MCF 10A (cell line): ENCODE results near the gene ZCCHC10. TPM values are rescaled to one million over a fixed set of nuclear protein-coding genes. Genes with fewer than 3 reads are reported as not detected.
A peak's percentile ranks its signal among the peaks of the same experiment; 100 is the strongest.

Experiments
- BruUV-seq: library from RNA; stranded (reverse); fragments of 400-500 nt; replicated peaks from 2 replicates; lab custom pipeline; 2021; lab: Mats Ljungman, UMichigan
- CTCF ChIA-PET: fragments of 300-600 bp; sonication (Branson Sonifier 250); formaldehyde crosslinking; extraction: SDS; loops from one replicate; lab custom pipeline; 2021; ENCODE audit warnings: antibody characterized with exemption, inconsistent platforms; lab: Yijun Ruan, JAX
- POLR2A ChIA-PET: fragments of 300-600, 350-650 bp; sonication (Branson Sonifier 250); formaldehyde crosslinking; extraction: SDS; loops from one replicate; lab custom pipeline; 2020; ENCODE audit warnings: antibody characterized with exemption, inconsistent platforms; lab: Yijun Ruan, JAX
- DNase-seq: peaks from one replicate; pipeline ENCODE4 v3.0.0-alpha.2; 2018; ENCODE audit not compliant: unreplicated experiment
- H3K27ac Mint-ChIP-seq: one replicate; pipeline ENCODE4 v1.8.0; 2022; ENCODE audit warnings: mild to moderate bottlenecking, low read depth, mixed read lengths; ENCODE audit not compliant: unreplicated experiment
- H3K27me3 Mint-ChIP-seq: one replicate; pipeline ENCODE4 v1.8.0; 2022; ENCODE audit warnings: mixed read lengths; ENCODE audit not compliant: insufficient read depth, unreplicated experiment
- H3K36me3 Mint-ChIP-seq: one replicate; pipeline ENCODE4 v1.8.0; 2022; ENCODE audit warnings: mild to moderate bottlenecking, moderate library complexity, mixed read lengths; ENCODE audit not compliant: insufficient read depth, unreplicated experiment
- H3K4me1 Mint-ChIP-seq: one replicate; pipeline ENCODE4 v1.8.0; 2022; ENCODE audit warnings: mixed read lengths; ENCODE audit not compliant: insufficient read depth, unreplicated experiment
- H3K4me3 Mint-ChIP-seq: one replicate; pipeline ENCODE4 v1.8.0; 2022; ENCODE audit warnings: mild to moderate bottlenecking, moderate library complexity, mixed read lengths; ENCODE audit not compliant: unreplicated experiment
- H3K9me3 Mint-ChIP-seq: one replicate; pipeline ENCODE4 v1.8.0; 2022; ENCODE audit warnings: mixed read lengths; ENCODE audit not compliant: unreplicated experiment
- intact Hi-C: fragments of 100-400 bp; cut with micrococcal nuclease; formaldehyde crosslinking; loops from 2 replicates; pipeline ENCODE4 v1.14.1; 2022
- total RNA-seq: library from RNA; stranded (reverse); gene quantifications from 2 replicates; pipeline ENCODE4 v1.2.3, GENCODE V29; 2022
- TF ChIP-seq, protein P1 (sequence below): fragments of 200-600 bp; IDR thresholded peaks from one replicate; pipeline ENCODE4 v1.8.0; 2022; ENCODE audit warnings: antibody characterized with exemption, mild to moderate bottlenecking; ENCODE audit not compliant: unreplicated experiment

ZCCHC10 gene
- total RNA-seq, 1 experiment from 2014 or later = 35.0 TPM

- H3K4me1 Mint-ChIP-seq = peaks cover 21% of the 10 kb centered on the region
- intact Hi-C loops = no loop called here
- H3K9me3 Mint-ChIP-seq = no peaks in the 10 kb centered on the region
- ChIA-PET POLR2A (interaction anchor here (0.5 to 0.7 kb wide), 2 partner anchors 14 to 103 kb away, joined by 3 to 4 read pairs; partner anchors contain the start of gene HSPA4), CTCF (no interaction called here)
- no peak for DNase-seq
- TF ChIP-seq, protein P1, sequence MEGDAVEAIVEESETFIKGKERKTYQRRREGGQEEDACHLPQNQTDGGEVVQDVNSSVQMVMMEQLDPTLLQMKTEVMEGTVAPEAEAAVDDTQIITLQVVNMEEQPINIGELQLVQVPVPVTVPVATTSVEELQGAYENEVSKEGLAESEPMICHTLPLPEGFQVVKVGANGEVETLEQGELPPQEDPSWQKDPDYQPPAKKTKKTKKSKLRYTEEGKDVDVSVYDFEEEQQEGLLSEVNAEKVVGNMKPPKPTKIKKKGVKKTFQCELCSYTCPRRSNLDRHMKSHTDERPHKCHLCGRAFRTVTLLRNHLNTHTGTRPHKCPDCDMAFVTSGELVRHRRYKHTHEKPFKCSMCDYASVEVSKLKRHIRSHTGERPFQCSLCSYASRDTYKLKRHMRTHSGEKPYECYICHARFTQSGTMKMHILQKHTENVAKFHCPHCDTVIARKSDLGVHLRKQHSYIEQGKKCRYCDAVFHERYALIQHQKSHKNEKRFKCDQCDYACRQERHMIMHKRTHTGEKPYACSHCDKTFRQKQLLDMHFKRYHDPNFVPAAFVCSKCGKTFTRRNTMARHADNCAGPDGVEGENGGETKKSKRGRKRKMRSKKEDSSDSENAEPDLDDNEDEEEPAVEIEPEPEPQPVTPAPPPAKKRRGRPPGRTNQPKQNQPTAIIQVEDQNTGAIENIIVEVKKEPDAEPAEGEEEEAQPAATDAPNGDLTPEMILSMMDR = no peak
- BruUV-seq = no TSS peak
- H3K27ac Mint-ChIP-seq = no peak overlapping the region
- no peaks in the 10 kb centered on the region for H3K27me3 Mint-ChIP-seq
- no peak overlapping the region for H3K4me3 Mint-ChIP-seq
- H3K36me3 Mint-ChIP-seq = peaks cover 56% of the 10 kb centered on the region
These were observed 39.7 kb upstream of the ZCCHC10 start for GRCh38 chr5:133066045-133066444.

DNA sequence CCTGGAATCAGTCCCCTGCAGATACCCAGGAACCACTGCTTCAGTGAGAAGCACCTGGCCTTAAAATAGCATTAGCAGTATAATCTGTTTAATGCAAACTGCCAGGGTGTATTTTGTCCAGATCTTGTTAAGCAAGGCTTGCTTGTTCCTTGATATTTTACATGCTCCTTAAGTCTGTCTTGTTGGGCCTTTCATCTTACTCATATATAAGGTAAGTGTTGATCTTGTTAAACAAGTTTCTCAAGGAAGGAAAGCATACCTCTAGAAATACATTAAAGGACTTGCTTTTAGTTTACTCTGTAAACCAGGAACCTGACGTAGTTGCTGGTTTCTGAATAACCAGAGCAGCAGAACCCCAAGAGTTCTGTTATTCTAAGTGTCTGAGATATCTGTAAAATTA, 39.1 kb upstream of the ZCCHC10 start:
- TF ChIP-seq, protein P1 = no peak
- H3K4me1 Mint-ChIP-seq = peaks cover 21% of the 10 kb centered on the region
- DNase-seq = no peak
- no peak overlapping the region for H3K27ac Mint-ChIP-seq
- H3K27me3 Mint-ChIP-seq = no peaks in the 10 kb centered on the region
- CTCF ChIA-PET = no interaction called here
- POLR2A ChIA-PET = interaction anchor here (0.5 to 1.4 kb wide), 3 partner anchors 10 to 103 kb away, joined by 3 to 6 read pairs (median 4); partner anchors contain the start of gene HSPA4
- intact Hi-C loops = no loop called here
- no peak overlapping the region for H3K4me3 Mint-ChIP-seq
- no TSS peak for BruUV-seq
- H3K9me3 Mint-ChIP-seq = no peaks in the 10 kb centered on the region
- peaks cover 50% of the 10 kb centered on the region for H3K36me3 Mint-ChIP-seq

- BruUV-seq = no TSS peak
- H3K9me3 Mint-ChIP-seq = no peaks in the 10 kb centered on the region
- no peak overlapping the region for H3K4me3 Mint-ChIP-seq
- intact Hi-C loops = no loop called here
- POLR2A ChIA-PET = interaction anchor here (0.6 to 4.6 kb wide), 5 partner anchors 8 to 222 kb away, joined by 3 to 26 read pairs (median 3); partner anchors contain the start of gene HSPA4
- CTCF ChIA-PET = interaction anchor here (0.6 to 1.1 kb wide), 3 partner anchors 8 to 954 kb away, joined by 3 read pairs; no protein-coding TSS in a partner anchor
- H3K36me3 Mint-ChIP-seq = peaks cover 42% of the 10 kb centered on the region
- TF ChIP-seq, protein P1 = no peak
- H3K4me1 Mint-ChIP-seq = peaks cover 21% of the 10 kb centered on the region
- H3K27me3 Mint-ChIP-seq = no peaks in the 10 kb centered on the region
- H3K27ac Mint-ChIP-seq = peak overlapping the region; percentile 28
- DNase-seq = peak; percentile 40
These were observed 37.6 kb upstream of the ZCCHC10 start for GRCh38 chr5:133063965-133064364.

- CTCF ChIA-PET = interaction anchor here (1.2 kb wide), 1 partner anchor 10 kb away, joined by 3 read pairs; the partner anchor contains the start of gene HSPA4
- Mint-ChIP-seq H3K27me3 (no peaks in the 10 kb centered on the region), H3K4me1 (peaks cover 28% of the 10 kb centered on the region), H3K9me3 (no peaks in the 10 kb centered on the region), H3K36me3 (peaks cover 34% of the 10 kb centered on the region), H3K4me3 (no peak overlapping the region), H3K27ac (no peak overlapping the region)
- TF ChIP-seq, protein P1 = no peak
- no TSS peak for BruUV-seq
- intact Hi-C loops = no loop called here
- POLR2A ChIA-PET = interaction anchor here (0.7 to 4.6 kb wide), 3 partner anchors 11 to 311 kb away, joined by 3 to 26 read pairs (median 3); partner anchors contain the start of genes HSPA4 and ZCCHC10
- no peak for DNase-seq
These were observed 35.9 kb upstream of the ZCCHC10 start for GRCh38 chr5:133062276-133062675.
